ENCODE data around the gene VAT1. TPM values are rescaled to one million over a fixed set of nuclear protein-coding genes. Genes with fewer than 3 reads are reported as not detected.

VAT1 gene
- total RNA-seq, 2 donors from 2014 or later: 9.0 to 19.0 TPM

GRCh38 chr17:43039646-43040045 is 17.5 kb upstream of the VAT1 start:
- ATAC-seq (no peak), DNase-seq (ENCODE audit: low spot score) (no peak)
- H3K9me3 Mint-ChIP-seq: no peaks in the 10 kb centered on the region
- H3K4me3 Mint-ChIP-seq: no peak overlapping the region
- H3K4me1 Mint-ChIP-seq (ENCODE audit: low read depth in 2 of 2): no peaks in the 10 kb centered on the region
- no peaks in the 10 kb centered on the region for H3K36me3 Mint-ChIP-seq
- no peak overlapping the region for H3K27ac Mint-ChIP-seq
- H3K27me3 Mint-ChIP-seq: no peaks in the 10 kb centered on the region

GRCh38 chr17:43034894-43035293 is 12.7 kb upstream of the VAT1 start:
- Mint-ChIP-seq H3K4me3 (no peak overlapping the region), H3K36me3 (no peaks in the 10 kb centered on the region), H3K27ac (no peak overlapping the region), H3K27me3 (no peaks in the 10 kb centered on the region), H3K9me3 (no peaks in the 10 kb centered on the region), H3K4me1 (ENCODE audit: low read depth in 2 of 2) (no peaks in the 10 kb centered on the region)
- DNase-seq (ENCODE audit: low spot score) (no peak), ATAC-seq (no peak)

- no peak overlapping the region for H3K4me3 Mint-ChIP-seq
- H3K9me3 Mint-ChIP-seq: no peaks in the 10 kb centered on the region
- H3K36me3 Mint-ChIP-seq: no peaks in the 10 kb centered on the region
- DNase-seq (ENCODE audit: low spot score) (no peak), ATAC-seq (no peak)
- H3K4me1 Mint-ChIP-seq (ENCODE audit: low read depth in 2 of 2): no peaks in the 10 kb centered on the region
- H3K27ac Mint-ChIP-seq: peak overlapping the region in 1 of 2 donors; percentile 44
- no peaks in the 10 kb centered on the region for H3K27me3 Mint-ChIP-seq
Observed at GRCh38 chr17:43033948-43034881, 12.0 kb upstream of the VAT1 start.

- no peaks in the 10 kb centered on the region for H3K4me1 Mint-ChIP-seq (ENCODE audit: low read depth in 2 of 2)
- ATAC-seq (no peak), DNase-seq (ENCODE audit: low spot score) (no peak)
- H3K9me3 Mint-ChIP-seq: no peaks in the 10 kb centered on the region
- no peak overlapping the region for H3K27ac Mint-ChIP-seq
- H3K36me3 Mint-ChIP-seq: no peaks in the 10 kb centered on the region
- no peak overlapping the region for H3K4me3 Mint-ChIP-seq
- no peaks in the 10 kb centered on the region for H3K27me3 Mint-ChIP-seq
Observed at GRCh38 chr17:43031666-43032065, 9.5 kb upstream of the VAT1 start.

- DNase-seq (ENCODE audit: low spot score) (no peak), ATAC-seq (no peak)
- Mint-ChIP-seq H3K36me3 (no peaks in the 10 kb centered on the region), H3K4me1 (ENCODE audit: low read depth in 2 of 2) (peaks cover 0 to 3% of the 10 kb centered on the region in 2 donors), H3K9me3 (no peaks in the 10 kb centered on the region), H3K27me3 (no peaks in the 10 kb centered on the region), H3K27ac (no peak overlapping the region), H3K4me3 (no peak overlapping the region)
Observed at GRCh38 chr17:43030137-43030767, 8.1 kb upstream of the VAT1 start.

- peaks cover 8 to 11% of the 10 kb centered on the region in 2 donors for H3K4me1 Mint-ChIP-seq (ENCODE audit: low read depth in 2 of 2)
- H3K27ac Mint-ChIP-seq: no peak overlapping the region
- no peak overlapping the region for H3K4me3 Mint-ChIP-seq
- DNase-seq (ENCODE audit: low spot score): no peak
- no peaks in the 10 kb centered on the region for H3K27me3 Mint-ChIP-seq
- H3K36me3 Mint-ChIP-seq: no peaks in the 10 kb centered on the region
- H3K9me3 Mint-ChIP-seq: no peaks in the 10 kb centered on the region
- ATAC-seq: no peak
Observed at GRCh38 chr17:43028221-43028861, 6.2 kb upstream of the VAT1 start.

GRCh38 chr17:43027091-43028032 is 5.2 kb upstream of the VAT1 start:
- Mint-ChIP-seq H3K4me1 (ENCODE audit: low read depth in 2 of 2) (peaks cover 8 to 11% of the 10 kb centered on the region in 2 donors), H3K27ac (no peak overlapping the region), H3K27me3 (no peaks in the 10 kb centered on the region), H3K36me3 (no peaks in the 10 kb centered on the region), H3K9me3 (no peaks in the 10 kb centered on the region), H3K4me3 (no peak overlapping the region)
- ATAC-seq (no peak), DNase-seq (ENCODE audit: low spot score) (no peak)

GRCh38 chr17:43026595-43026994 is 4.4 kb upstream of the VAT1 start:
- no peak for ATAC-seq
- Mint-ChIP-seq H3K36me3 (no peaks in the 10 kb centered on the region), H3K27me3 (no peaks in the 10 kb centered on the region), H3K9me3 (no peaks in the 10 kb centered on the region), H3K4me3 (no peak overlapping the region), H3K27ac (no peak overlapping the region), H3K4me1 (ENCODE audit: low read depth in 2 of 2) (peaks cover 8 to 11% of the 10 kb centered on the region in 2 donors)
- no peak for DNase-seq (ENCODE audit: low spot score)

- no peak overlapping the region for H3K27ac Mint-ChIP-seq
- no peaks in the 10 kb centered on the region for H3K27me3 Mint-ChIP-seq
- H3K9me3 Mint-ChIP-seq: no peaks in the 10 kb centered on the region
- H3K4me1 Mint-ChIP-seq (ENCODE audit: low read depth in 2 of 2): peaks cover 11 to 15% of the 10 kb centered on the region in 2 donors
- no peaks in the 10 kb centered on the region for H3K36me3 Mint-ChIP-seq
- ATAC-seq (no peak), DNase-seq (ENCODE audit: low spot score) (no peak)
- H3K4me3 Mint-ChIP-seq: peak overlapping the region; percentile 79
Observed at GRCh38 chr17:43025766-43026537, 3.8 kb upstream of the VAT1 start.

GRCh38 chr17:43025290-43025657 is 3.1 kb upstream of the VAT1 start:
- no peaks in the 10 kb centered on the region for H3K9me3 Mint-ChIP-seq
- no peak for ATAC-seq
- no peak for DNase-seq (ENCODE audit: low spot score)
- no peaks in the 10 kb centered on the region for H3K36me3 Mint-ChIP-seq
- H3K4me1 Mint-ChIP-seq (ENCODE audit: low read depth in 2 of 2): peaks cover 13 to 18% of the 10 kb centered on the region in 2 donors
- H3K27ac Mint-ChIP-seq: peak overlapping the region in 1 of 2 donors; percentile 80
- H3K4me3 Mint-ChIP-seq: peak overlapping the region; percentile 79
- H3K27me3 Mint-ChIP-seq: no peaks in the 10 kb centered on the region

GRCh38 chr17:43024407-43025289 is 2.5 kb upstream of the VAT1 start, which contains the start of gene RND2:
TSS of gene RND2 (plus strand) at chr17:43025231. CDS start at chr17:43025348, 117 bp downstream.
- DNase-seq (ENCODE audit: low spot score) (peak; percentile 77), ATAC-seq (peak; percentile 70 to 84)
- Mint-ChIP-seq H3K4me1 (ENCODE audit: low read depth in 2 of 2) (peaks cover 13 to 21% of the 10 kb centered on the region in 2 donors), H3K36me3 (no peaks in the 10 kb centered on the region), H3K27me3 (no peaks in the 10 kb centered on the region), H3K27ac (peak within 1 kb of the TSS; percentile 55 to 80), H3K9me3 (no peaks in the 10 kb centered on the region), H3K4me3 (peak within 1 kb of the TSS; percentile 92)

Measured in natural killer cell treated with Interleukin-12 subunit alpha and Interleukin-12 subunit beta and Interleukin-15 and Interleukin-18, amount 100 ng/mL, for 72 hours (primary cell).